Urothelium cell line (cell line): ENCODE results near the gene ZNF473.

Experiments used
- DNase-seq: peaks from one replicate; pipeline ENCODE4 v3.0.0; 2011; ENCODE audit warnings: low spot score, mixed read lengths
- FAIRE-seq: peaks from 2 replicates; lab custom pipeline; 2011; peaks lifted over from hg19 to GRCh38; lab: Jason Lieb, UNC

Gene ZNF473

GRCh38 chr19:50025794-50026549 is at the start of gene ZNF473:
ZNF473 (plus strand) TSS chr19:50026005; CDS start chr19:50031083, 5,078 bp downstream.
- FAIRE-seq, result no peak
- peak; percentile 91 for DNase-seq

GRCh38 chr19:49976496-49976895 is 49.3 kb upstream of the ZNF473 start:
- DNase-seq (no peak), FAIRE-seq (no peak)

- FAIRE-seq (no peak), DNase-seq (no peak)
These were observed 48.7 kb upstream of the ZNF473 start for GRCh38 chr19:49977076-49977475.

- DNase-seq, result no peak
- FAIRE-seq, result no peak
These were observed 47.9 kb upstream of the ZNF473 start for GRCh38 chr19:49977881-49978280.

- FAIRE-seq (no peak), DNase-seq (no peak)
These were observed 47.5 kb upstream of the ZNF473 start for GRCh38 chr19:49978324-49978723.

GRCh38 chr19:49981603-49982593 is 43.9 kb upstream of the ZNF473 start:
- no peak for FAIRE-seq

GRCh38 chr19:49983645-49984229 is 42.1 kb upstream of the ZNF473 start:
- FAIRE-seq (peak; percentile 68), DNase-seq (peak; percentile 56)

More at GRCh38 chr19:49981603-49982593, 43.9 kb upstream of the ZNF473 start:
- DNase-seq, result no peak

- DNase-seq (no peak), FAIRE-seq (no peak)
These were observed 41.3 kb upstream of the ZNF473 start for GRCh38 chr19:49984491-49984890.

GRCh38 chr19:49985871-49986270 is 39.9 kb upstream of the ZNF473 start:
- no peak for FAIRE-seq
- DNase-seq, result no peak

GRCh38 chr19:49986354-49986753 is 39.5 kb upstream of the ZNF473 start:
- no peak for DNase-seq
- FAIRE-seq, result no peak

- FAIRE-seq, result peak; percentile 97
- peak; percentile 84 for DNase-seq
These were observed 38.6 kb upstream of the ZNF473 start for GRCh38 chr19:49987159-49987698.

- FAIRE-seq (no peak), DNase-seq (no peak)
These were observed 37.8 kb upstream of the ZNF473 start for GRCh38 chr19:49988007-49988406.

- no peak for DNase-seq
- no peak for FAIRE-seq
These were observed 37.4 kb upstream of the ZNF473 start for GRCh38 chr19:49988433-49988832.

GRCh38 chr19:49997709-49998108 is 28.1 kb upstream of the ZNF473 start:
- DNase-seq (peak; percentile 69), FAIRE-seq (peak; percentile 53)

- no peak for DNase-seq
- no peak for FAIRE-seq
These were observed 26.3 kb upstream of the ZNF473 start for GRCh38 chr19:49999371-50000010.

GRCh38 chr19:50000038-50000840 is 25.6 kb upstream of the ZNF473 start:
- FAIRE-seq, result no peak
- no peak for DNase-seq

GRCh38 chr19:50000841-50001557 is 24.8 kb upstream of the ZNF473 start:
- FAIRE-seq, result no peak
- no peak for DNase-seq

- DNase-seq (no peak), FAIRE-seq (no peak)
These were observed 24.0 kb upstream of the ZNF473 start for GRCh38 chr19:50001775-50002174.

GRCh38 chr19:50002386-50002960 is 23.3 kb upstream of the ZNF473 start:
- DNase-seq (no peak), FAIRE-seq (no peak)
